HepG2 (cell line): Measurements from ENCODE around the gene SLA2. TPM values are rescaled to one million over a fixed set of nuclear protein-coding genes. Genes with fewer than 3 reads are reported as not detected.

Source experiments
- CBFB ChIP-seq: sonication (generic); formaldehyde crosslinking; IDR thresholded peaks from 2 replicates; pipeline ENCODE4 v1.4.0; 2020; ENCODE audit warnings: missing genetic modification reagents
- CBX2 ChIP-seq, 2 experiments: fragments of 200-600 bp in 1 of 2; sonication (generic); formaldehyde crosslinking in 1 of 2; IDR thresholded peaks; 2 replicates each; pipeline versions ENCODE4 v1.7.0 to v1.8.1; 2018 to 2022; ENCODE audit warnings: low read depth in 2 of 2, low read length in 1 of 2, mild to moderate bottlenecking in 1 of 2, missing genetic modification reagents in 1 of 2
- FOXA3 ChIP-seq: IDR thresholded peaks from 2 replicates; pipeline ENCODE4 v1.6.1; 2016; ENCODE audit warnings: missing genetic modification reagents, missing compliant biosample characterization
- JARID2 ChIP-seq: sonication (generic); formaldehyde crosslinking; IDR thresholded peaks from 2 replicates; pipeline ENCODE4 v1.8.1; 2023; ENCODE audit warnings: missing genetic modification reagents, inconsistent platforms; ENCODE audit not compliant: insufficient replicate concordance
- KDM2A ChIP-seq: sonication (generic); formaldehyde crosslinking; IDR thresholded peaks from 2 replicates; pipeline ENCODE4 v1.4.0; 2020; ENCODE audit warnings: low read depth, missing genetic modification reagents, borderline replicate concordance
- PHF20 ChIP-seq: sonication (generic); formaldehyde crosslinking; IDR thresholded peaks from 2 replicates; pipeline ENCODE4 v1.5.0; 2020; ENCODE audit warnings: mild to moderate bottlenecking, missing genetic modification reagents
- PHF8 ChIP-seq: sonication (generic); formaldehyde crosslinking; IDR thresholded peaks from 2 replicates; pipeline ENCODE4 v1.5.0; 2020; ENCODE audit warnings: missing genetic modification reagents
- POLR2AphosphoS2 ChIP-seq: IDR thresholded peaks from 2 replicates; pipeline ENCODE4 v1.6.1; 2011; ENCODE audit warnings: low read depth, low read length, improper control_type of control experiment
- SSRP1 ChIP-seq: IDR thresholded peaks from 2 replicates; pipeline ENCODE4 v1.6.1; 2016; ENCODE audit warnings: control low read depth
- TSC22D2 ChIP-seq: sonication (generic); formaldehyde crosslinking; IDR thresholded peaks from 2 replicates; pipeline ENCODE4 v1.5.1; 2020; ENCODE audit warnings: missing genetic modification reagents, mild to moderate bottlenecking, borderline replicate concordance
- XRCC5 ChIP-seq: fragments of 200-400 bp; formaldehyde crosslinking; optimal IDR thresholded peaks from 2 replicates; pipeline ENCODE3; 2017; ENCODE audit warnings: mild to moderate bottlenecking, low read length
- ZFP82 ChIP-seq: sonication (generic); formaldehyde crosslinking; IDR thresholded peaks from 2 replicates; pipeline ENCODE4 v1.5.1; 2020; ENCODE audit warnings: mild to moderate bottlenecking, missing genetic modification reagents, borderline replicate concordance
- ZNF205 ChIP-seq: IDR thresholded peaks from 2 replicates; pipeline ENCODE4 v1.6.1; 2018; ENCODE audit warnings: missing biosample characterization, missing genetic modification reagents
- ZNF335 ChIP-seq: sonication (generic); formaldehyde crosslinking; IDR thresholded peaks from 2 replicates; pipeline ENCODE4 v1.4.0; 2020; ENCODE audit warnings: missing genetic modification reagents
- ZNF562 ChIP-seq: sonication (generic); formaldehyde crosslinking; IDR thresholded peaks from 2 replicates; pipeline ENCODE4 v1.8.0; 2022; ENCODE audit warnings: missing genetic modification reagents, borderline replicate concordance
- ZNF781 ChIP-seq: sonication (generic); formaldehyde crosslinking; IDR thresholded peaks from 2 replicates; pipeline ENCODE4 v1.5.1; 2020; ENCODE audit warnings: borderline replicate concordance, mild to moderate bottlenecking, missing genetic modification reagents; ENCODE audit errors: not compliant biosample characterization
- polyA plus RNA-seq, 8 experiments: library from polyadenylated mRNA; depleted of rRNA in 3 of 8; stranded (reverse) in 7 of 8; unstranded in 1 of 8; fragments of >200 nt; fragmentation: Illumina TruSeq in 4 of 8; extraction: Trizol in 4 of 8; gene quantifications; 2 replicates each; pipeline versions ENCODE4 v1.2.1 to v1.2.3, GENCODE V29; 2011 to 2016; ENCODE audit warnings: low read depth in 4 of 8, missing spikeins in 1 of 8, mixed read lengths in 1 of 8; ENCODE audit not compliant: insufficient read depth in 1 of 8
- total RNA-seq, 5 experiments: library from RNA; depleted of rRNA; stranded (reverse); fragments of >200 nt; fragmentation: Illumina TruSeq; extraction: Trizol; gene quantifications; 2 replicates each; pipeline ENCODE4 v1.2.3, GENCODE V29; 2016; ENCODE audit warnings: low read depth in 1 of 5
- TF ChIP-seq, protein P1 (sequence below): IDR thresholded peaks from 2 replicates; pipeline ENCODE4 v1.6.1; 2018; ENCODE audit warnings: missing genetic modification reagents
- TF ChIP-seq, protein P2 (sequence below): sonication (generic); formaldehyde crosslinking; IDR thresholded peaks from 2 replicates; pipeline ENCODE4 v1.4.0; 2020; ENCODE audit warnings: missing genetic modification reagents, borderline replicate concordance

SLA2 gene
- total and polyA plus RNA-seq, 2 of the 13 experiments (the other 11 are each of a cell fraction or from before 2014, with no cell fraction given) = 1.6 to 3.6 TPM

DNA sequence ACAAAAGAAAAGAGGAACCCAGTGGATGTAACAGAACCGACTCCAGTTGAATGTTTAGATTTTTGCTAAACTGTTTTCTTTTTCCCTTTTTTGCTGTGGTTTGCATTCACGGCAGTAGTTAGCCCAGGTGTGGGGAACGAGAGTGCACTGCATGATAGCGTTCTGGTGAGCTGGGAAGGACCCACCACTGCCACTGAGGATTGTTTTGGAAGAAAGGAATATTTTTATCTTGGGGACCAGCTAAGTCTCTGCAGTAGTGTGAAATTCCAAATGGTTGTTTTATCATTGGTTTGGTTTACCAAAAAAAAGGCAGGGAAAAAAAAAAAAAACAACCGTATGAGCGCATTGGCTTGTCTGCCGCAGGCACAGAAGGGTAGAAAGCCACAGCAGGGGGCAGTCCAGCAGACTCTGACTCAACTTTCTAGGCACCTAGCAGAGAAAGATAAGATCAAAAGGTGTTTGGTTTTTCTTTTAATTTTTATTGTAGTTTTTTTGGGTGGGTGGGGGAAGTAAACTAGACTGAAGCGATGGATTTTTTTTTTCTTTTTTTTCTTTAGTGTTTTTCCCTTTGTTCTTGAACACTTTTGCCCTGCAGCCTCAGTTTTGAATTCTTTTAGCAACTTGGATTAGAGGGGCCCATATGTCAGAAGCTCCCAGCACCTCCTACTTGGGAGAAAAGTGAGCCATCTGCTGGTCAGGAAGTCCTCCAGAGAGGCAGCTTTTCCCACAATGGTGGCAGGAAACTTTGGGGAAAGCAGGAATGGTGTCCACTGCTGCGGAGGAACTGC, 53.9 kb downstream of the SLA2 start (continued):
- TF ChIP-seq SSRP1 (CRISPR knock-in tag) (no peak), ZNF562 (no peak), PHF20 (CRISPR knock-in tag) (no peak), XRCC5 (peak; percentile 71), FOXA3 (0 out of 2 replicates have a peak, but pooled peaks have one; percentile 16), JARID2 (CRISPR knock-in tag) (no peak), KDM2A (CRISPR knock-in tag) (0 out of 2 replicates have a peak, but pooled peaks have one; percentile 20), POLR2AphosphoS2 (no peak), ZNF335 (CRISPR knock-in tag) (0 out of 2 replicates have a peak, but pooled peaks have one; percentile 12), PHF8 (CRISPR knock-in tag) (0 out of 2 replicates have a peak, but pooled peaks have one; percentile 36), ZFP82 (no peak), ZNF781 (no peak), CBFB (CRISPR knock-in tag) (0 out of 2 replicates have a peak, but pooled peaks have one; percentile 26), TSC22D2 (CRISPR knock-in tag) (no peak), ZNF205 (0 out of 2 replicates have a peak, but pooled peaks have one; percentile 28), CBX2 (IDR thresholded peaks at IDR 0.05; ENCODE audit: low read depth, low read length) (no peak), CBX2 (CRISPR knock-in tag; IDR thresholded peaks at IDR 0.05; ENCODE audit: low read depth) (no peak)
- TF ChIP-seq, protein P1, sequence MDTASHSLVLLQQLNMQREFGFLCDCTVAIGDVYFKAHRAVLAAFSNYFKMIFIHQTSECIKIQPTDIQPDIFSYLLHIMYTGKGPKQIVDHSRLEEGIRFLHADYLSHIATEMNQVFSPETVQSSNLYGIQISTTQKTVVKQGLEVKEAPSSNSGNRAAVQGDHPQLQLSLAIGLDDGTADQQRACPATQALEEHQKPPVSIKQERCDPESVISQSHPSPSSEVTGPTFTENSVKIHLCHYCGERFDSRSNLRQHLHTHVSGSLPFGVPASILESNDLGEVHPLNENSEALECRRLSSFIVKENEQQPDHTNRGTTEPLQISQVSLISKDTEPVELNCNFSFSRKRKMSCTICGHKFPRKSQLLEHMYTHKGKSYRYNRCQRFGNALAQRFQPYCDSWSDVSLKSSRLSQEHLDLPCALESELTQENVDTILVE (CRISPR knock-in tag) = no peak
- TF ChIP-seq, protein P2, sequence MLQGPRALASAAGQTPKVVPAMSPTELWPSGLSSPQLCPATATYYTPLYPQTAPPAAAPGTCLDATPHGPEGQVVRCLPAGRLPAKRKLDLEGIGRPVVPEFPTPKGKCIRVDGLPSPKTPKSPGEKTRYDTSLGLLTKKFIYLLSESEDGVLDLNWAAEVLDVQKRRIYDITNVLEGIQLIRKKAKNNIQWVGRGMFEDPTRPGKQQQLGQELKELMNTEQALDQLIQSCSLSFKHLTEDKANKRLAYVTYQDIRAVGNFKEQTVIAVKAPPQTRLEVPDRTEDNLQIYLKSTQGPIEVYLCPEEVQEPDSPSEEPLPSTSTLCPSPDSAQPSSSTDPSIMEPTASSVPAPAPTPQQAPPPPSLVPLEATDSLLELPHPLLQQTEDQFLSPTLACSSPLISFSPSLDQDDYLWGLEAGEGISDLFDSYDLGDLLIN (CRISPR knock-in tag) = no peak
- TF ChIP-seq, all 625 proteins: peak for 40
